Adrenal gland (tissue), 5 donors: ENCODE data around the gene COL4A1.

Source experiments
- CTCF ChIP-seq, 6 experiments: fragments of 450-650 bp in 4 of 6; fragments of 200-600 bp in 2 of 6; sonication (generic) in 1 of 6; IDR thresholded peaks; 1 replicate in 5 of 6; 2 replicates in 1 of 6; pipeline versions ENCODE4 v1.5.1 to v1.8.0; 2016 to 2021; ENCODE audit warnings: antibody characterized with exemption in 6 of 6, mild to moderate bottlenecking in 2 of 6, moderate library complexity in 1 of 6
- POLR2A ChIP-seq, 2 donors: fragments of 450-650 bp; IDR thresholded peaks; one replicate each; pipeline ENCODE4 v1.6.1; 2017; ENCODE audit warnings: antibody characterized with exemption in 2 of 2, mild to moderate bottlenecking in 2 of 2, moderate library complexity in 1 of 2
- donor health status: DM: no; HTN: no; CAD: no.

- no peak for TF ChIP-seq CTCF (IDR thresholded peaks at IDR 0.05)
- TF ChIP-seq POLR2A (IDR thresholded peaks at IDR 0.05), result no peak
These were observed 4.7 kb upstream of the COL4A1 start for GRCh38 chr13:110311443-110312338.
